Activated gamma-delta T cell (primary cell): ENCODE measurements around the gene PLCD3.

Experiments used
- DNase-seq: peaks from one replicate; lab custom pipeline; 2025; lab: John Stamatoyannopoulos, UW

PLCD3 gene

GRCh38 chr17:45149669-45150664 is 17.7 kb upstream of the PLCD3 start:
- no peak for DNase-seq

GRCh38 chr17:45149037-45149668 is 16.8 kb upstream of the PLCD3 start:
- DNase-seq: peak; percentile 42

- peak; percentile 97 for DNase-seq
These were observed 16.1 kb upstream of the PLCD3 start, which contains the start of gene HEXIM1 for GRCh38 chr17:45148183-45149036. Gene HEXIM1, plus strand, starts transcription at chr17:45148475. Its CDS starts 716 bp downstream, at chr17:45149191.

GRCh38 chr17:45147581-45148182 is 15.4 kb upstream of the PLCD3 start:
- DNase-seq: peak; percentile 47

GRCh38 chr17:45146890-45147580 is 14.7 kb upstream of the PLCD3 start:
- no peak for DNase-seq

GRCh38 chr17:45146592-45146889 is 14.2 kb upstream of the PLCD3 start:
- DNase-seq: no peak

- DNase-seq: no peak
These were observed 13.9 kb upstream of the PLCD3 start for GRCh38 chr17:45146166-45146565.

GRCh38 chr17:45145035-45145389 is 12.7 kb upstream of the PLCD3 start:
- no peak for DNase-seq

GRCh38 chr17:45144199-45145034 is 12.1 kb upstream of the PLCD3 start:
- no peak for DNase-seq

- DNase-seq: no peak
These were observed 11.5 kb upstream of the PLCD3 start for GRCh38 chr17:45143767-45144198.

GRCh38 chr17:45143094-45143670 is 10.9 kb upstream of the PLCD3 start:
- no peak for DNase-seq

GRCh38 chr17:45139533-45139920 is 7.2 kb upstream of the PLCD3 start:
- DNase-seq: no peak

- DNase-seq: no peak
These were observed 6.7 kb upstream of the PLCD3 start for GRCh38 chr17:45138911-45139532.

- DNase-seq: no peak
These were observed 5.4 kb upstream of the PLCD3 start for GRCh38 chr17:45137561-45138305.

- DNase-seq: no peak
These were observed 4.7 kb upstream of the PLCD3 start for GRCh38 chr17:45136846-45137560.

- no peak for DNase-seq
These were observed 3.9 kb upstream of the PLCD3 start for GRCh38 chr17:45135978-45136791.
